ENCODE data around the gene RTRAF.

- TF ChIP-seq CTCF (conservative IDR thresholded peaks at IDR 0.05 in 1 of 2, IDR thresholded peaks at IDR 0.05 in 1 of 2; ENCODE audit: low read depth in 1 of 2, low read length in 2 of 2) (no peak), EZH2 (IDR thresholded peaks at IDR 0.05; ENCODE audit: low read length, missing control alignments) (no peak)
These were observed 43.8 kb downstream of the RTRAF start for GRCh38 chr14:52033101-52033642.

All from fibroblast of lung (primary cell).